ENCODE results near the gene CGNL1. TPM values are rescaled to one million over a fixed set of nuclear protein-coding genes. Genes with fewer than 3 reads are reported as not detected.

The CGNL1 gene
- polyA plus RNA-seq, 2 of the 4 experiments (the other 2 are of a cell fraction): 1.4 to 1.8 TPM

DNA sequence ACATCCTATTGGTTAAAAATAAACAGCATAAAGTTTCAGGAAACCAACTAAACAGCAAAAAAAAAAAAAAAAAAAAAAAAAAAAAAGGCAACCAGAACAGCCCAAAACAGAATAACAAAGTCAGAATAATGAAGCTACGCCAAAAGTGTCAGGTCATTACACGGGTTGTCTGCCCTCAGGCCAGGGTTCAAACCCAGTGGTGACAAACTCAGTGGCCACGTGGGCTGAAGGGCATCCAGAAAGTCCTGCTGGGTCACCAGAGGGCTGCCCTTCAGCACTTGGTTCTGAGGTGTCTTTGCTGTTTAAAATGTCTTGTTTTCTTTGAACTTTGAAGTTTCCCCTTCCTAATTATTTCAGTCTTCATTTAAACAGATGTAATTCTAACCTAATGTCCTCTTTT is 61.3 kb downstream of the CGNL1 start:
- no peak overlapping the region for H3K27ac ChIP-seq
- FAIRE-seq: no peak
- no peaks in the 10 kb centered on the region for H3K4me1 ChIP-seq
- TF ChIP-seq EHMT2 (IDR thresholded peaks at IDR 0.05; ENCODE audit: low read depth) (no peak), MAZ (IDR thresholded peaks at IDR 0.05; ENCODE audit: borderline replicate concordance, low read depth, low read length) (no peak), HES2 (IDR thresholded peaks at IDR 0.05) (no peak), TP53 (CRISPR knock-in tag; IDR thresholded peaks at IDR 0.05) (no peak), JUN (IDR thresholded peaks at IDR 0.05) (no peak), EHF (CRISPR knock-in tag; IDR thresholded peaks at IDR 0.05) (no peak), NFE2L2 (conservative IDR thresholded peaks at IDR 0.05; ENCODE audit: low read length) (no peak), NR3C1 (IDR thresholded peaks at IDR 0.05) (no peak), ZC3H11A (IDR thresholded peaks at IDR 0.05) (no peak), MAX (IDR thresholded peaks at IDR 0.05) (no peak), GATA3 (IDR thresholded peaks at IDR 0.05; ENCODE audit: borderline replicate concordance) (no peak), E2F6 (IDR thresholded peaks at IDR 0.05; ENCODE audit: borderline replicate concordance, low read depth) (no peak), PBX3 (IDR thresholded peaks at IDR 0.05) (no peak), REST (IDR thresholded peaks at IDR 0.05) (no peak), CHD4 (IDR thresholded peaks at IDR 0.05; ENCODE audit: borderline replicate concordance) (no peak), HOXB13 (CRISPR knock-in tag; IDR thresholded peaks at IDR 0.05; ENCODE audit: low read depth) (no peak), EP300 (IDR thresholded peaks at IDR 0.05) (no peak), CBX2 (IDR thresholded peaks at IDR 0.05; ENCODE audit: borderline replicate concordance, low read depth) (no peak)
- TF ChIP-seq, protein P1, sequence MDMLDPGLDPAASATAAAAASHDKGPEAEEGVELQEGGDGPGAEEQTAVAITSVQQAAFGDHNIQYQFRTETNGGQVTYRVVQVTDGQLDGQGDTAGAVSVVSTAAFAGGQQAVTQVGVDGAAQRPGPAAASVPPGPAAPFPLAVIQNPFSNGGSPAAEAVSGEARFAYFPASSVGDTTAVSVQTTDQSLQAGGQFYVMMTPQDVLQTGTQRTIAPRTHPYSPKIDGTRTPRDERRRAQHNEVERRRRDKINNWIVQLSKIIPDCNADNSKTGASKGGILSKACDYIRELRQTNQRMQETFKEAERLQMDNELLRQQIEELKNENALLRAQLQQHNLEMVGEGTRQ (IDR thresholded peaks at IDR 0.05): no peak
- TF ChIP-seq, protein P2, sequence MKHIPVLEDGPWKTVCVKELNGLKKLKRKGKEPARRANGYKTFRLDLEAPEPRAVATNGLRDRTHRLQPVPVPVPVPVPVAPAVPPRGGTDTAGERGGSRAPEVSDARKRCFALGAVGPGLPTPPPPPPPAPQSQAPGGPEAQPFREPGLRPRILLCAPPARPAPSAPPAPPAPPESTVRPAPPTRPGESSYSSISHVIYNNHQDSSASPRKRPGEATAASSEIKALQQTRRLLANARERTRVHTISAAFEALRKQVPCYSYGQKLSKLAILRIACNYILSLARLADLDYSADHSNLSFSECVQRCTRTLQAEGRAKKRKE (CRISPR knock-in tag; IDR thresholded peaks at IDR 0.05; ENCODE audit: low read depth): no peak
- no peaks in the 10 kb centered on the region for H3K9me3 ChIP-seq
- ChIA-PET POLR2A (interaction anchor here (0.6 kb wide), 1 partner anchor 1273 kb away, joined by 8 read pairs; no protein-coding TSS in a partner anchor), CTCF (interaction anchor here (0.5 to 1.9 kb wide), 7 partner anchors 8 to 90 kb away, joined by 3 to 4 read pairs (median 3); partner anchors contain the start of gene CGNL1)
- no peak overlapping the region for H3K4me2 ChIP-seq
- no peak overlapping the region for H3K4me3 ChIP-seq
- WGBS (ENCODE audit: missing lambda C conversion rate): 54% methylated on average over 3 of the region's 3 CpGs
- no peak for DNase-seq (ENCODE audit: low read depth in 1 of 2, low spot score in 1 of 2)
- ATAC-seq: no peak
